HG03521 (cell line): ENCODE data around the gene MTA1.

Experiments
- ATAC-seq: cut with Tn5 transposase; IDR thresholded peaks from one replicate; pipeline ENCODE4 v1.9.1; 2021; ENCODE audit warnings: mild to moderate bottlenecking, moderate library complexity; ENCODE audit not compliant: unreplicated experiment

The MTA1 gene

GRCh38 chr14:105442125-105442524, 22.5 kb downstream of the MTA1 start:
- no peak for ATAC-seq

DNA sequence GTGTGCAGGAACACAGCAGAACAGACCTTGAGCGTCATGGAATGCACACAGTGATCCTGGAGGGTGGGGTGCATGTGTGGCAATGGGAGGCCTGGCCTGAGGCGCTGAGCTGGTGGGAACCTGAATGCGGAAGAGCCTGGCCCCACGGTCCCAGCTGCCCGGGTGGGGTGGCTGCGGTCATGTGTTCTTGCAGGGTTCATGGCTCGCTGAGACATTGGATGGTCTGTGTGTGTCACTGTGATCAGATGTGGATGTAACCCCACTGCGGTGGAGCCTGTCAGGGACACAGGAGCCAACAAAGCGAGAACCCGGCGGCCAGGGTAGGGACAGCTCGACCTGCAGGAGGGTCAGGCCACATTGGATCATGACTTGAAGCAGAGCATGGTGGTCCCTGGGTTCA, 23.2 kb downstream of the MTA1 start:
- ATAC-seq, result no peak

- no peak for ATAC-seq
Measured at GRCh38 chr14:105444859-105445258, 25.2 kb downstream of the MTA1 start.

DNA sequence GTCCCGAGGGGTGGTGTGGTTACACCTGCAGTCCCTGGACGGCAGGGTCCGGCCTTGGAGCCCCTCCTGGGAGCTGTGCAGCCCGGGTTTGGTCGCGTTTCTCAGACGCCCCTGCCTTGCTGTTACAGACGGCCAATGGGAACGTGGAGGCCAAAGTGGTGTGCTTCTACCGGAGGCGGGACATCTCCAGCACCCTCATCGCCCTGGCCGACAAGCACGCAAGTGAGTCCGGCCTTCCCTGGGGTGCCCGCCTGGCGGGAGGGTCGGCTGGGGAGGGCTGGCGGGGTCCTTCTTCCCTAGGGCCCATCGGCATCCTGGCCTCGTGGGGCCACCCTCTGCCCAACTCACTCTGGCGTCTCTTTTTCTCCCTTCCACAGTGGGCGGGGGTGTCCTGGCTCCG, 25.7 kb downstream of the MTA1 start:
- no peak for ATAC-seq

GRCh38 chr14:105445901-105446845, 26.5 kb downstream of the MTA1 start:
- no peak for ATAC-seq

GRCh38 chr14:105446971-105447370, 27.3 kb downstream of the MTA1 start:
- no peak for ATAC-seq

DNA sequence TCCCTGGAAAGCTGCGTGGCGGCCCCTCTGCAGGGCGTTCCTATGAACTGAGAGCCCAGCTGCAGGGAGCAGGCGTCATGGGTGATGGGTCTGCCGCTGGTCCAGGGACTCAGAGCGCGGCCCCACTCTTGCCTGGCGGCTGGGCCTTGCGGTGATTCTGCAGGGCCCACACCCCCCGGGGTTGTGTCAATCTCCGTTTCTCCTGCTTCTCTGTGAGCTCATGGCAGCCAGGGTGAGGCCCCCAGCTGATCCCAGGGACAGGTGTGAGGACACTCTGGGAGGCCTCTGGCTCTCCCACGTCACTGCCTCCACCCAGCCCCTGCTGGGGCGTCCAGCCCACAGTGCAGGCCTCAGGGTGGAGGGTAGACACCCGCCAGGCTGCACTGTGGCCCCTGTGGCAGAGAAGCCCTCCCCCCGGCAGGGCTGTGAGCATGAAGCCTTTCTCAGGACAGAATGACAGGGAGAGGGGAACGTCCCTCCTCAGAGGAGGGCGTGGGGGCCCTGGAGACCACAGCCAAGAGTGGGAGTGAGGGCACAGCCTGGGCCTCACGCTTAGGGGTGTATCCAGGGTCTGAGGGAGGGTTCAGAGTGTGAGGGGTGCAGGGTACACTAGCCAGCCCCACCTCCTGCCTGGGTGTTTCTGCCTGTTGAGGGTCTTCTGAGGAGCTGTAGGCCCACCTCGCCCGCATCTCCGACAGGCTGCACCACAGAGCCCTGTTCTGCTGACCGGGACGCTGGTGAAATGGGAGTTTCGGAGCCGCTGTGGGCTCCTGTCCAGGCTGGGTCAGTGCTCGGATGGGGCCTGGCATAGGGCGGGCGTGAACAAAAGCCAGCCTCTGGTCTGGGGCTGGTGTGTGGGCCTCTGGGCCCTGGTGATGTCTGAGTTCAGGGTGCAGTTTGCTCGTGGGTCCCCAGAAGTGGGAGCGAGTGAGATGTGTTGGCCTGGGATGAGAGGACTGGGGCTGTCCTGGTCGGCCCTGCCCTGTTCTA, 28.3 kb downstream of the MTA1 start:
- ATAC-seq, result no peak

- ATAC-seq, result no peak
Measured at GRCh38 chr14:105448706-105449111, 29.1 kb downstream of the MTA1 start.

GRCh38 chr14:105449276-105450122, 29.9 kb downstream of the MTA1 start:
- no peak for ATAC-seq

DNA sequence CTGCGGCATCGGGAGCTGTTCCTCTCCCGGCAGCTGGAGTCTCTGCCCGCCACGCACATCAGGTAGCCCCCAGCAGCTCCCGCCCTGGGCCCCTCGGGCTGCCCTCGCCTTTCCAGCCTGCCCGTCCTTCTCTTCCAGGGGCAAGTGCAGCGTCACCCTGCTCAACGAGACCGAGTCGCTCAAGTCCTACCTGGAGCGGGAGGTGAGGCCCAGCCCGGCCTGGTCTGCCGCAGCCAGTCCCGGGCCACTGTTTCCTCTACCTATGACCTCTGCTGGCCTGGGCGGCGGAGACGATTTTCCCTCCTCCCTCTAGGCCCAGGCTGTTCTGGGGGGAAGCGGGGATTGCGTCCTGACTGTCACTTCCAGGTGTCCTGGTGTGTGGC, 30.5 kb downstream of the MTA1 start:
- ATAC-seq, result no peak

GRCh38 chr14:105450864-105451720, 31.5 kb downstream of the MTA1 start:
- ATAC-seq, result no peak

- ATAC-seq, result no peak
Measured at GRCh38 chr14:105452963-105453362, 33.3 kb downstream of the MTA1 start.

DNA sequence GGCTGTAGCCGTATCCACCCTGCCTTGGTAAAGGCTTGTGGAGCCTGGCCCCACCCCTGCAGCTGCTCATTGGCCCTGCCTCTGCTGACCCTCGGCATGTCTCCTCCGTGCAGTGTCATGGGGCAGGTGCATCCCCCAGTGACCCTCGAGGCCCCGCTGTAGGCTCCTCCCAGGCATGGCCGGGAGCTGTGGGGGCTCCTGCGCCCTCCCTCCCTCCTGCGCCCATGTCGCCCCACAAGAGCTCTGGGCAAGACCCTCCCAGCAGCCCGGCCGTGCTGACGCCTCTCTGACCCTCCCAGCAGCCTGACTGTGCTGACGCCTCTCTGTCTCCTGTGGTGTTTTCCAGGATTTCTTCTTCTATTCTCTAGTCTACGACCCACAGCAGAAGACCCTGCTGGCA, 34.2 kb downstream of the MTA1 start:
- no peak for ATAC-seq

- no peak for ATAC-seq
Measured at GRCh38 chr14:105455086-105455640, 35.5 kb downstream of the MTA1 start.

- ATAC-seq, result no peak
Measured at GRCh38 chr14:105455766-105456660, 36.4 kb downstream of the MTA1 start.

GRCh38 chr14:105456736-105457617, 37.4 kb downstream of the MTA1 start:
- ATAC-seq, result no peak

DNA sequence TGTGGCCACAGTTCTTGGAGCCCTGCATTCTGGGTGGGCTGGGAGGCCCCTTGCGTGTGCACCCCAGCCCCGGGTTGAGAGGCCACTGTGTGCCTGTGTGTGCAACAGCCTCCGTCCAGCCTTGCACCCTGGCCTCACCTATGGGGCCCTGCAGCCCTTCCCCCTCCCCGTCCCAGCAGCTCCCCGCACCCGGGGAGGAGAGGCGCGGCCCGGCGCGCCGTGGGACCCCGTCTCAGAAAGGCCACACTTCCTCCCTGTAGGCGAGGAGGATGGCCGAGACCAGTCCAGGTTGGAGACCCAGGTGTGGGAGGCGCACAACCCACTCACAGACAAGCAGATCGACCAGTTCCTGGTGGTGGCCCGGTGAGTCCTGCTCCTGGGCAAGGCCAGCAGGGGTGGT, 38.4 kb downstream of the MTA1 start:
- ATAC-seq, result no peak
